ENCODE measurements around the gene HBE1. TPM values are rescaled to one million over a fixed set of nuclear protein-coding genes. Genes with fewer than 3 reads are reported as not detected.
"Not testable (repeated sequence)": the region's sequence is repeated elsewhere in the genome, so short reads cannot be mapped to it uniquely, and the experiment has no call there.

The HBE1 gene
- total RNA-seq, 1 donor from 2014 or later = 15.1 TPM

DNA sequence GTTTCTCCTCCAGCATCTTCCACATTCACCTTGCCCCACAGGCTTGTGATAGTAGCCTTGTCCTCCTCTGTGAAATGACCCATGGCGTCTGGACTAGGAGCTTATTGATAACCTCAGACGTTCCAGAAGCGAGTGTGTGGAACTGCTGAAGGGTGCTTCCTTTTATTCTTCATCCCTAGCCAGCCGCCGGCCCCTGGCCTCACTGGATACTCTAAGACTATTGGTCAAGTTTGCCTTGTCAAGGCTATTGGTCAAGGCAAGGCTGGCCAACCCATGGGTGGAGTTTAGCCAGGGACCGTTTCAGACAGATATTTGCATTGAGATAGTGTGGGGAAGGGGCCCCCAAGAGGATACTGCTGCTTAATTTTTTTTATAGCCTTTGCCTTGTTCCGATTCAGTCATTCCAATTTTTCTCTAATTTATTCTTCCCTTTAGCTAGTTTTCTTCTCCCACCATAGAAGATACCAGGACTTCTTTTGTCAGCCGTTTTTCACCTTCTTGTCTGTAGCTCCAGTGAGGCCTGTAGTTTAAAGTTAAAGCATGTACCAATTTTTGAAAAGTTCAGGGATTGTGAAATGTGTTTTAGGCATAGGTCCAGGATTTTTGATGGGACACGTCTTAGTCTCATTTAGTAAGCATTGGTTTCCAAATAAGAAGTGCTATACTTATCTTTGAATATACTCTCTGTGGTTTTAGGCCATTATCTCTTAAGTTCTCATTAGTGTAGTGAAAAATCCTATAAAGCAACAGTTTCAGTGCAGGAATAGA is 14.9 kb downstream of the HBE1 start, which contains the start of gene HBG2:
Gene HBG2 (minus strand): TSS at position 136 of the 768 bp plus-strand sequence. CDS start 53 bp downstream, at position 83.
- FAIRE-seq; DNase-seq (ENCODE audit: low spot score in 2 of 2): not testable (repeated sequence)

DNA sequence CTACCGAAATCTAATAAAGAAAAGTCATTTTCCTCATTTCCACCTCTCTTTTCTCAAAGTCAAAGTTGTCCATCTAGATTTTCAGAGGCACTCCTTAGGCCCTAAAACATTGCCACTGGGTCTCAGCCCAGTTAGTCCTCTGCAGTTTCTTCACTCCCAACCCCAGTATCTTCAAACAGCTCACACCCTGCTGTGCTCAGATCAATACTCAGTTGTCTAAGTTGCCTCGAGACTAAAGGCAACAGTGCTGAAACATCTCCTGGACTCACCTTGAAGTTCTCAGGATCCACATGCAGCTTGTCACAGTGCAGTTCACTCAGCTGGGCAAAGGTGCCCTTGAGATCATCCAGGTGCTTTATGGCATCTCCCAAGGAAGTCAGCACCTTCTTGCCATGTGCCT is 15.7 kb downstream of the HBE1 start:
- FAIRE-seq; DNase-seq (ENCODE audit: low spot score in 2 of 2): not testable (repeated sequence)

DNA sequence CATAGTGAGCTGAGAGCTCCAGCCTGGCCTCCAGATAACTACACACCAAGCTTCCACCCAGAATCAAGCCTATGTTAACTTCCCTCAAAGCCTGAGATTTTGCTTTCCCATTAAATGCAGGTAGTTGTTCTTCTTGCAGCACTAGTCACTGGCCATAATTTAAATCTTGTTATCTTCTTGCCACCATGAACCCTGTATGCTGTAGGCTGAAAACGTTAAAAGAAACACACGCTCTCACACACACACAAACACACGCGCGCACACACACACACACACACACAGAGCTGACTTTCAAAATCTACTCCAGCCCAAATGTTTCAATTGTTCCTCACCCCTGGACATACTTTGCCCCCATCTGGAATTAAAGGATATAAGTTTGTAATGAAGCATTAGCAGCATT is 16.3 kb downstream of the HBE1 start:
- FAIRE-seq; DNase-seq (ENCODE audit: low spot score in 2 of 2): not testable (repeated sequence)

DNA sequence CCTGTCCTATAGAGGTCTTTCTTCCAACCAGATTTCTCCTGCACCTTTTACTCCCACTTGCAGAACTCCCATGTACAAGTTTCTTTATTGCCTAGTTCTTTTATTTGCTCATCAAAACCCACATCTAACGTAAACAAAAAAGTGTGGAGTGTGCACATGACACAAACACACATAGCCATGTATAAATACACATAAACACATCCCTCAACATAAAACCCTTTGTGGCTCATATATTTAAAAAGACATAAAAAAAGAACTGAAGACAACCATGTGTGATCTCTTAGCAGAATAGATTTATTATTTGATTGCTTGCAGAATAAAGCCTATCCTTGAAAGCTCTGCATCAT is 16.9 kb downstream of the HBE1 start:
- FAIRE-seq (no peak), DNase-seq (ENCODE audit: low spot score in 2 of 2) (no peak)

DNA sequence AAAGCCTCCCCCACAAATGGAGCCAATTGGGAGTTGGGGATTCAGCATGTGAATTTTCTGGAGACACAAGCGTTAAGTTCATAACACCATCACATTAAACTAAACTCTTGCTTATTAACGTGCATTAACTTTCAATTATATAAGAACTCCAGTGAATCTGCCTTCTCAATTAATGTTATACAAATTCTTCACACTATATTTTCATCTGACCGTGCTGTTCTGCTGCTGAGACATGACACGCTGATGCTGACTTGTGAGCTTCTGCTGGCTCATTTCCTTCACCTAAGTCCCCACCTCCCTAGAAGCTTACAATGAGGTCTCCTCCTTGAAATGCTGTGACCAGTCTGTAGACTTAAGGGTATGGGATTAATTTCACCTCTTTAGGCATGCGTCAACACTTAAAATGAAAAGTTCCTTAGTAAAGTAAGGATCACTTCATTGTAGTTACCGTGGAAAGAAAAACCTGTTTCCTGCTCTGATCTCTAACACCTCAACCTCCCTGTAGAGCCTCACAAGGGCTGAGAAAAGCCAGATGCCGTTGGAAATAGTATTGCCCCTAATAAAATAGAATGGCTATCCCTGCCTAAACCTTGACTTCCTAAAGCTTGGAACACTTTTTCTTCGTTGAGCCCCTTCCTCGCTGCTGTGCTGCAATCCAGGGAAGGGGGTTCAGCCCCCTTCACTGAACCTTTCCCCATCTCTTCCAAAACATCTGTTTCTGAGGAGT is 17.4 kb downstream of the HBE1 start:
- no peak for FAIRE-seq
- no peak for DNase-seq (ENCODE audit: low spot score in 2 of 2)

DNA sequence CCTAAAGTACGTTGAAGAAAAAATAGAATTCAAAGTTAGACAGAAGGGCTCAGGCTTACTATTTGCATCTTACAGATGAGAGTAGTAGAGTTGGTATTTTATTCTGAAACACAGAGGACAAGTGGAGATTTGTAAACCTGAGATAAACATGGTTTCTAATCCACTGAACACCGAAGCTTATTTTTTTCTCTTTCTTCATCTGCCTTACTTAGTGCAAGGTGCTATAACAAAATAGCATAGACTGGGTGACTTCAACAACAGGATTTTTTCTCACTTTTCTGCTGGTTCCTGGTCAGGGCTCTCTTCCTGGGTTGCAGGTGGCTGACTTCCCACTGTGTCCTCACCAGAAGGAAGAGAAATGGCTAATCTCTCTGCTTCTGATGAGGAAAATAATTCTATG is 18.0 kb downstream of the HBE1 start:
- DNase-seq (ENCODE audit: low spot score in 2 of 2) (no peak), FAIRE-seq (no peak)

DNA sequence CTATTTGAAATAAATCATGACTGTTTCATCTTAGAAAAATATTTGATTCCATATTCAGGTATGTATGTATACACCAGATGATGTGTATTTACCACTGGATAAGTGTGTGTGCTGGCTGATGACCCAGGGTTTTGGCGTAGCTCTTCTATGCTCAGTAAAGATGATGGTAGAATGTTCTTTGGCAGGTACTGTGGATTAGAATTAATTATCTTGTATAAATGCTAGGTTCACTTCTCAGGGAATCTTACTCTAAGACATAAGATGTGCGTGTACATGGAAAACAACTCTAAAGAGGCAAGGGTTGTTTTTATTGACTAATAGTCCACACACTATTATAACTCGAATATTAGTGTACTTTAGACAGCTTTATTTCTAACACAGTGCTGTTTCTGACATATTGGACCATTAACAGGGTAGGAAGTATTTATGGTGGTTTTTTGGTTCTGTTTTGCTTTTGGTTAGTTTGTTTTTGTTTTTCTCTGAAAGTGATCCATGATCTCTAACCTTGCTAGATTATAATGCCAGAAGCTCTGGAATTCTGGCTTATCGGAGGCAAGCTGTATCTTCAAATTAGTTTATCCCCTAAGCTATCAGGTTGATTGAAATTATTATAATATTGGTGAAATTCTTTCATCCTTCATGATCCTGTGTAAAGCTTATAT is 19.1 kb downstream of the HBE1 start:
- FAIRE-seq (no peak), DNase-seq (ENCODE audit: low spot score in 2 of 2) (no peak)

DNA sequence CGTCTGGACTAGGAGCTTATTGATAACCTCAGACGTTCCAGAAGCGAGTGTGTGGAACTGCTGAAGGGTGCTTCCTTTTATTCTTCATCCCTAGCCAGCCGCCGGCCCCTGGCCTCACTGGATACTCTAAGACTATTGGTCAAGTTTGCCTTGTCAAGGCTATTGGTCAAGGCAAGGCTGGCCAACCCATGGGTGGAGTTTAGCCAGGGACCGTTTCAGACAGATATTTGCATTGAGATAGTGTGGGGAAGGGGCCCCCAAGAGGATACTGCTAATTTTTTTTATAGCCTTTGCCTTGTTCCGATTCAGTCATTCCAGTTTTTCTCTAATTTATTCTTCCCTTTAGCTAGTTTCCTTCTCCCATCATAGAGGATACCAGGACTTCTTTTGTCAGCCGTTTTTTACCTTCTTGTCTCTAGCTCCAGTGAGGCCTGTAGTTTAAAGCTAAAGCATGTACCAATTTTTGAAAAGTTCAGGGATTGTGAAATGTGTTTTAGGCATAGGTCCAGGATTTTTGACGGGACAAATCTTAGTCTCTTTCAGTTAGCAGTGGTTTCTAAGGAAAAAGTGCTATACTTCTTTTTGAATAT is 19.8 kb downstream of the HBE1 start, which contains the start of gene HBG1:
Gene HBG1 (minus strand): TSS at position 51 of the 590 bp plus-strand sequence. CDS start 53 bp downstream, outside the sequence.
- FAIRE-seq; DNase-seq (ENCODE audit: low spot score in 2 of 2): not testable (repeated sequence)

DNA sequence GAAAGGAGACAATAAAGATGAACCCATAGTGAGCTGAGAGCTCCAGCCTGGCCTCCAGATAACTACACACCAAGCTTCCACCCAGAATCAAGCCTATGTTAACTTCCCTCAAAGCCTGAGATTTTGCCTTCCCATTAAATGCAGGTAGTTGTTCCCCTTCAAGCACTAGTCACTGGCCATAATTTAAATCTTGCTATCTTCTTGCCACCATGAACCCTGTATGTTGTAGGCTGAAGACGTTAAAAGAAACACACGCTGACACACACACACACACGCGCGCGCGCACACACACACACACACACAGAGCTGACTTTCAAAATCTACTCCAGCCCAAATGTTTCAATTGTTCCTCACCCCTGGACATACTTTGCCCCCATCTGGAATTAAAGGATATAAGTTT is 21.2 kb downstream of the HBE1 start:
- not testable (repeated sequence) for DNase-seq (ENCODE audit: low spot score in 2 of 2); FAIRE-seq

DNA sequence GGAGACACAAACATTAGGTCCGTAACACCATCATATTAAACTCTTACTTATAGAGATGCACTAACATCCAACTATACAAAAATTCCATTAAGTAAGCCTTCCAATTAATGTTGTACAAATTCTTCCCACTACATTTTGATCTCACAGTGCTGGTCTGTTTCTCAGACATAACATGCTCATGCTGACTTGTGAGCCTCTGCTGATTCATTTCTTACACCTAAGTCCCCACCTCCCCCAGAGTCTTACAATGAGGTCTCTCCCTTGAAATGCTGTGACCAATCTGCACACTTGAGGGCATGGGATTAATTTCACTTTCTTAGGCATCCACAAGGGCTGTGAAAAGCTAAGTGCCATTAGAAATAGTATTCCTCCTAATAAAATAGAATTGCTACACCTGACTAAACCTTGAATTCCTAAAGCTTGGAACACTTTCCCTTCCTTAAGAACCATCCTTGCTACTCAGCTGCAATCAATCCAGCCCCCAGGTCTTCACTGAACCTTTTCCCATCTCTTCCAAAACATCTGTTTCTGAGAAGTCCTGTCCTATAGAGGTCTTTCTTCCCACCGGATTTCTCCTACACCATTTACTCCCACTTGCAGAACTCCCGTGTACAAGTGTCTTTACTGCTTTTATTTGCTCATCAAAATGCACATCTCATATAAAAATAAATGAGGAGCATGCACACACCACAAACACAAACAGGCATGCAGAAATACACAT is 22.1 kb downstream of the HBE1 start:
- DNase-seq (ENCODE audit: low spot score in 2 of 2) (no peak), FAIRE-seq (no peak)

DNA sequence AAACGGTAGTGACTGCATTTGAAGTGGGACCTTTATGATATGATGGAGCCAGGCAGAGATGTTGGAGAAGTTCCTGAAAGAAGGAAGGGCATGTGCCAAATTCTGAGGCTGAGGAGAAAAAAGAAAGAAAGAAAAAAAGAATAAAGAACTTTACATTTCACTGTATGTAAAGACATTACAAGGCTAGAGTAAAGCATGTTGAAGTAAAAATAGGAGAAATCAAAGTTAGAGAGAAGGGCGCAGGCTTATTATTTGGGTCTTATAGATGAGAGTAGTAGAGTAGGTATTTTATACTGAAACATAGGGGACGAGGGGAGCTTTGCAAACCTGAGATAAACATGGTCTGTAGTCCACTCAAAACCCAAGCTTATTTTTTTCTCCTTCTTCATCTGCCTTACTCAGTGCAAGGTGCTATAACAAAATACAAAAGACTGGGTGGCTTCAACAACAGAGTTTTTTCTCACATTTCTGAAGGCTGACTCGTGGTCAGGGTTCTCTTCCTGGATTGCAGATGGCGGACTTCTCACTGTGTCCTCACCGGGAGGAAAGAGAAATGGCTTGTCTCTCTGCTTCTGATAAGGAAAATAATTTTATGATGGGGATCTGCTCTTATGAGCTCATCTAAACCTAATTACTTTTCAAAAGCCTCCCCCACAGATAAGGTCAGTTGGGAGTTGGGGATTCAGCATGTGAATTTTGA is 22.8 kb downstream of the HBE1 start:
- DNase-seq (ENCODE audit: low spot score in 2 of 2) = no peak
- no peak for FAIRE-seq

DNA sequence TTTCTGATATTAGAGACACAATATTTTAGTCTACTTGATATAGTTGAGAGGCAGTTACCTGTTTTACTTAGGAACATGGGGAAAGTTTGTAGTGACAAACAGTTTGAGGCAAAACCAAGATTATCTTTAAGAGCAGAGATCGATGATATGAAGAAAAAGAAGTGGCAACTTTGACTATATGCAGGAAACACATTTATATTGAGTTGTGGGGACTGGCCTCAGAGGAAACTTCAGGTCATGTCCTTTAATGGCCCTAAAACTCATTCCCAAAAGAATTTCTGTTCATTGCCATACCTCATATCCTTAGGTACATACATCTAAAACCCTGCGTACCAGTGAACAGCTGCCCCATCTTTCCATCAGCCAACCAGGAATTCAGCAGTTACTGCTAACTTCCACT is 24.6 kb downstream of the HBE1 start:
- DNase-seq (ENCODE audit: low spot score in 2 of 2) = no peak
- FAIRE-seq = no peak

DNA sequence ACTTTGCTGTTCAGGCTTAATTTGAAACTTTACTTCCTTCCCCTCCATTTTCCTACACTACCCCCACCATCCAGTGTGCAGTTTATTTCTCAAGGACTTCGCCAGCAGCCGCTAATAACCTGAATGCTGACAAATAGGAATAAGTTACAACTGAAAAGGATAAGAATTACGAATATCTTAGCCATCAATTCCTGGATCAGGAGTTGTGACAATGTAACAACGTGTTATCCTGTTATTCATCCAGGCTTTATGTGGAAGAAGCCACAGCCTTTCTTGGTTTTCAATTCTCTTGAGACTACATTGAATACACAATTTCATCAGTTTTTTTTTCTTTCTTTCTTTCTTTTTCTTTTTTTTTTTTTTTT is 25.9 kb downstream of the HBE1 start:
- DNase-seq (ENCODE audit: low spot score in 2 of 2) = no peak
- FAIRE-seq = no peak

DNA sequence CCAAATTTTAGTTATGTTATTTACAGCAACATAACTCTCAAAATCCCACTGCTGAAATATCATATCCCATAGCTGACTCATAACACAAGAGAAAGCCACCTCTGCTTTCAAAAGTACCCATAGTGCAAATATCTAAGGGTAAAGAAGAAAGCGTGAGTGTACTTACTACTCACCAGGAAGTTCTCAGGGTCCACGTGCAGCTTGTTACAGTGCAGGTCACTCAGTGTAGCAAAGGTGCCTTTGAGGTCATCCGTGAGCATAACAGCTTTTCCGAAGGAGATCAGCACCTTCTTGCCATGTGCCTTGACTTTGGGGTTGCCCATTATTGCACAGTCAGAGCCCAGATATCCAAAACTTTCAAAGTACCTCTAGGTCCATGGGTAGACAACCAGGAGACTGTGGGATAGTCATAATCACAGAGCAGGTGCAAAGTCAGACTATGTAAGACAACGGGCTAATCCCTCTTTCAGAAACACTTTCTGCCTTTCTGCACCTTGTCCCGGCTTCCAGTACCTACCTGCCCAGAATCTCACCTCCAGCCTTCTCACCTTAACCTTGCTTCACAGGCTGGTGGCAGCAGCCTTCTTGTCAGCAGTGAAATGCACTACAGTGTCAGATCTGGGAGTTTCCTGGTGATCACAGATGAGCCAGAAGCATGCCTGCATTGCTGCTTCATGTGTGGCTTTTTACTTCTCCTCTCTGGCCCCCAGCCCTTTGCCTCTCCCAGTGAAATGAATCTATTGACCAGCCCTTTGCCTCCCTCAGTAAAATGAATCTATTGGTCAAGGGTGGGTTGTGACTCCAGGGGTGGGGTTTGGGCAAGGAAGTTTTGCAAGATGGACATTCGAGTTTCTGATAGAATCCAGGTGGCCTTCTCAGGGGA is 26.6 kb downstream of the HBE1 start:
- DNase-seq (ENCODE audit: low spot score in 2 of 2) (no peak), FAIRE-seq (no peak)

DNA sequence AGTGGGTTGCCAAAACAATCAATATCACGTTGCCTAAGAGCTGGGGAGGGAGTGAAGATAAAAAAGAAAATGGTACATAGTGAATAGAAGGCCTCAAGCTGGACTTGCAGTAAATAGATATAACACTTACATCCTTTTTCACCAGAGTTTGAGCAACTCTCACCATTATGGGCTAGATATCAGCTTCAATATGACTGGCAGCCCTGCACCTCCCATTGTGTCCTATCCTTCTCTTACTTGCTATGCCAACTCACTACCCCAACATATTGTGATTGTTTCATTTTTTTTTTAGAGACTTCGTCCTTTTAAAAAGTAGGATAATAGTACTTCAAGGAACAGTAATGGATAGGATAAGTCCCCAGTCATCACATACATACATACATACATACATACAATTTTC is 27.5 kb downstream of the HBE1 start:
- FAIRE-seq (no peak), DNase-seq (ENCODE audit: low spot score in 2 of 2) (no peak)

DNA sequence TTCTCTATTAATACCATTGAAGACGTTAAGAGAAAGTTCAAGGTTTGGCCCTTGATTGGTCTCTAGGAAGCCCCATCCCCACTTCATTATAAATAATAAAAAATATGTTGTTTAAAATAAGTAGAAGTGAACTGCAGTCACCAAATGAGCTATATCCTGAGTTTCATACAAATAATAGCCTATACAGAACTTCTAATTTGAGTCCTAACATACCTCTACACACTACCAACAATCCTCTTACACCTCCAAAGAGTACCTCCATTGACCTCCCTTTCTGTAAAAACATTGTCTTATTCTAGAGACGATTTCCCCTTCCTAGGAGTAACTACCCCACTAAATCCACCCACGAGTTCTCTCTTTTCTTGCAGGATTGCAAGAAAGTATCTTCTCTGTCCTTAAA is 28.3 kb downstream of the HBE1 start:
- FAIRE-seq (no peak), DNase-seq (ENCODE audit: low spot score in 2 of 2) (no peak)

DNA sequence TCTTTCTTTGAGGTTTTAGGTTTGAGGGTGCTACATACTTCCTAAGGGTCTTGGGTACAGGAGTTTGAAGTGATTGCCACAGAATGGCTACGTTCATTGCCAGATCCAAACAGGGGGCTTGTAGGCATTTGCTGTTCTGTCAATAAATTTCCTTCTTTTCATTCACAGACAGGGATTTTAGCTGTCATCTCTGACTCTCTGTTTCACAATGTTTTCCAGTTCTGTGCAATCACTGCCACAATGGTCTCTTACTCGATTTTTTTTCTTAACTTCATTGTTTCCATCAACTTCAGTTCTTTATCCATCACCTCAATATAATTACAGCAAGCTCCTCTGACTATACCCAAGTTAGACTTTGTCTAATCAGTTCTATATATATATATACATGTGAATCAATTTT is 29.3 kb downstream of the HBE1 start:
- DNase-seq (ENCODE audit: low spot score in 2 of 2) (no peak), FAIRE-seq (no peak)

DNA sequence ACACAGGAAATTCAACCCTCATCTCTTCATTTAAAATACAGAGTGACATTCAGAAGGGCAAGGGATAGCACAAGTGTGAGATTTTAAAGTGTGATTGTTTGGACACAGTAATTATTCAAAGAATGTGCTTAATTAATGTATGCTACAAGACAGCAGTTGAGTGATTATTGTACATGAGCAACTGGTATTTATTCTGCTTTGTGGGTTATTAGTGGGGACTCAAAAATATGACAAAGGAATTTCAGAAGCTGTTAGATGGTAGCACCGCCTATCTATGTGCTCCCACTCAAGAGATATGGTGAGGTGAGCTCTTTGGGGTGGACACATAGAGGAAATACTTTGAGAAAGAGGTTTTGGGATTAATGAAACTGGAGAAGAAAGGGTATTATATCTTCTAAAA is 29.7 kb downstream of the HBE1 start:
- no peak for FAIRE-seq
- no peak for DNase-seq (ENCODE audit: low spot score in 2 of 2)

DNA sequence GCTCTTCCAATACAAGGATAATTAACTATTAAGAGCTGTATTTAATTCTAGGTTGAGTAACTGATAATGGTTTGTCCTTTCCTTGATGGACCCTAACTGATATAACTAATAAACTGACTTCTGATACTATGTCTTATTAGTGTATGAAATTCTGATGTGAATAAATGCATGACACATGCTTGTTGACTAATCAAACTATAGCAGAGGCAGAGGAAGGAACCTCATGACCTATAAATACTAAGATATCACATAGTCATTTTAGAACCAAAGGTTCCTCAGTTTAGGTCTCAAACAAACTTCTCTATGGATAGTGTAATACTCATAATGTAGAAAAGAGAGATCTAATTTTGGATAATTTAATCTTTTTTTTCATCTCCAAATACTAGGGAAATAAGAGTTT is 30.7 kb downstream of the HBE1 start:
- no peak for FAIRE-seq
- no peak for DNase-seq (ENCODE audit: low spot score in 2 of 2)
